ENCODE measurements around the gene FGFBP3. TPM values are rescaled to one million over a fixed set of nuclear protein-coding genes. Genes with fewer than 3 reads are reported as not detected.

Gene FGFBP3
- total RNA-seq, 1 experiment from 2014 or later, result 1.2 TPM

DNA sequence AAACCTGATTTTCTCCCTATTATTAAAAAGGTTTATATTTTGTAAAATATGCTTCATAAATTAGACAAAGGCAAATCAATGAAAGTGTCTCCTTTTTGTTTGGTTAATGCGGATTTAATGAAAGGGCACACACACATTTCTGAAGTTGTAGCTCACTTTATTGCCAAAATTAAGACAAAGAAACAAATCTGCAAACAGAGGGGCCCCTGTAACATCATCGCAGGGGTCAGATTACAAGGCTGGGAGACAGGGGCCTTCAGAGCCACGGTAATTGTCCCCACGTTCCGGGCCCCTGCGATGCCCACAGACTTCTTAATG lies 22.4 kb downstream of the FGFBP3 start:
- RAD21 ChIA-PET (ENCODE audit: low non-redundant PET in 1 of 2, low total read pairs in 2 of 2, uncharacterized antibody in 2 of 2, unreplicated experiment in 2 of 2), result no interaction called here
- intact Hi-C loops (cut with micrococcal nuclease), result no loop called here
- H3K9me2 ChIP-seq (ENCODE audit: insufficient read depth), result no peaks in the 10 kb centered on the region
- H4K20me1 ChIP-seq (ENCODE audit: insufficient read depth), result no peaks in the 10 kb centered on the region
- no peak overlapping the region for H2AFZ ChIP-seq (ENCODE audit: low read depth, low read length, poor library complexity, severe bottlenecking)
- no peaks in the 10 kb centered on the region for H3K9me3 ChIP-seq (ENCODE audit: control insufficient read depth in 1 of 2, insufficient read depth in 1 of 2, low read depth in 1 of 2, low read length in 2 of 2)
- H3K36me3 ChIP-seq (ENCODE audit: control insufficient read depth in 1 of 2, insufficient read depth in 2 of 2, low read length in 2 of 2), result no peaks in the 10 kb centered on the region
- no peak for ATAC-seq
- no peak overlapping the region for H3K4me3 ChIP-seq (replicated peaks in 1 of 2; ENCODE audit: low read depth in 1 of 2, low read length in 2 of 2)
- DNase-seq (ENCODE audit: low read depth, low spot score), result no peak
- no peaks in the 10 kb centered on the region for H3K79me2 ChIP-seq (ENCODE audit: insufficient read depth, low read length)
- CTCF ChIA-PET, result no interaction called here
- POLR2A ChIA-PET, result no interaction called here
- H3K27me3 ChIP-seq (ENCODE audit: insufficient read depth, low read length), result no peaks in the 10 kb centered on the region
- H3K4me1 ChIP-seq (ENCODE audit: control insufficient read depth in 1 of 2, insufficient read depth in 2 of 2, low read length in 2 of 2), result peaks cover 8 to 9% of the 10 kb centered on the region in 2 experiments; a peak in 3 of 4 replicates
- H3K27ac ChIP-seq (ENCODE audit: low read depth, low read length), result no peak overlapping the region
- H3K9ac ChIP-seq (ENCODE audit: low read length), result no peak overlapping the region
- no TSS peak for BruUV-seq (replicated peaks)
- no peak overlapping the region for H3K4me2 ChIP-seq (ENCODE audit: low read length)
- TF ChIP-seq RAD21 (IDR thresholded peaks at IDR 0.05; ENCODE audit: low read depth) (no peak), SP1 (IDR thresholded peaks at IDR 0.05; ENCODE audit: low read depth) (no peak), EZH2 (IDR thresholded peaks at IDR 0.05) (no peak), ZFX (IDR thresholded peaks at IDR 0.05) (no peak), SIN3A (IDR thresholded peaks at IDR 0.05; ENCODE audit: low read depth) (no peak), CBX3 (IDR thresholded peaks at IDR 0.05; ENCODE audit: low read depth) (no peak), ELF1 (IDR thresholded peaks at IDR 0.05; ENCODE audit: borderline replicate concordance, low read depth) (no peak), POLR2AphosphoS5 (IDR thresholded peaks at IDR 0.05; ENCODE audit: low read depth, low read length) (no peak), EZH2phosphoT487 (IDR thresholded peaks at IDR 0.05; ENCODE audit: borderline replicate concordance) (no peak), SRF (IDR thresholded peaks at IDR 0.05; ENCODE audit: low read depth) (no peak), EGR1 (IDR thresholded peaks at IDR 0.05; ENCODE audit: low read depth) (no peak), JUND (IDR thresholded peaks at IDR 0.05) (no peak), YY1 (IDR thresholded peaks at IDR 0.05; ENCODE audit: extremely low read depth, insufficient replicate concordance, low read depth, low read length) (no peak), POLR2A (IDR thresholded peaks at IDR 0.05; ENCODE audit: borderline replicate concordance, extremely low read depth, insufficient read depth, insufficient read length) (no peak)
- TF ChIP-seq, protein P1, sequence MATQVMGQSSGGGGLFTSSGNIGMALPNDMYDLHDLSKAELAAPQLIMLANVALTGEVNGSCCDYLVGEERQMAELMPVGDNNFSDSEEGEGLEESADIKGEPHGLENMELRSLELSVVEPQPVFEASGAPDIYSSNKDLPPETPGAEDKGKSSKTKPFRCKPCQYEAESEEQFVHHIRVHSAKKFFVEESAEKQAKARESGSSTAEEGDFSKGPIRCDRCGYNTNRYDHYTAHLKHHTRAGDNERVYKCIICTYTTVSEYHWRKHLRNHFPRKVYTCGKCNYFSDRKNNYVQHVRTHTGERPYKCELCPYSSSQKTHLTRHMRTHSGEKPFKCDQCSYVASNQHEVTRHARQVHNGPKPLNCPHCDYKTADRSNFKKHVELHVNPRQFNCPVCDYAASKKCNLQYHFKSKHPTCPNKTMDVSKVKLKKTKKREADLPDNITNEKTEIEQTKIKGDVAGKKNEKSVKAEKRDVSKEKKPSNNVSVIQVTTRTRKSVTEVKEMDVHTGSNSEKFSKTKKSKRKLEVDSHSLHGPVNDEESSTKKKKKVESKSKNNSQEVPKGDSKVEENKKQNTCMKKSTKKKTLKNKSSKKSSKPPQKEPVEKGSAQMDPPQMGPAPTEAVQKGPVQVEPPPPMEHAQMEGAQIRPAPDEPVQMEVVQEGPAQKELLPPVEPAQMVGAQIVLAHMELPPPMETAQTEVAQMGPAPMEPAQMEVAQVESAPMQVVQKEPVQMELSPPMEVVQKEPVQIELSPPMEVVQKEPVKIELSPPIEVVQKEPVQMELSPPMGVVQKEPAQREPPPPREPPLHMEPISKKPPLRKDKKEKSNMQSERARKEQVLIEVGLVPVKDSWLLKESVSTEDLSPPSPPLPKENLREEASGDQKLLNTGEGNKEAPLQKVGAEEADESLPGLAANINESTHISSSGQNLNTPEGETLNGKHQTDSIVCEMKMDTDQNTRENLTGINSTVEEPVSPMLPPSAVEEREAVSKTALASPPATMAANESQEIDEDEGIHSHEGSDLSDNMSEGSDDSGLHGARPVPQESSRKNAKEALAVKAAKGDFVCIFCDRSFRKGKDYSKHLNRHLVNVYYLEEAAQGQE (IDR thresholded peaks at IDR 0.05; ENCODE audit: low read depth), result no peak
- TF ChIP-seq, protein P2, sequence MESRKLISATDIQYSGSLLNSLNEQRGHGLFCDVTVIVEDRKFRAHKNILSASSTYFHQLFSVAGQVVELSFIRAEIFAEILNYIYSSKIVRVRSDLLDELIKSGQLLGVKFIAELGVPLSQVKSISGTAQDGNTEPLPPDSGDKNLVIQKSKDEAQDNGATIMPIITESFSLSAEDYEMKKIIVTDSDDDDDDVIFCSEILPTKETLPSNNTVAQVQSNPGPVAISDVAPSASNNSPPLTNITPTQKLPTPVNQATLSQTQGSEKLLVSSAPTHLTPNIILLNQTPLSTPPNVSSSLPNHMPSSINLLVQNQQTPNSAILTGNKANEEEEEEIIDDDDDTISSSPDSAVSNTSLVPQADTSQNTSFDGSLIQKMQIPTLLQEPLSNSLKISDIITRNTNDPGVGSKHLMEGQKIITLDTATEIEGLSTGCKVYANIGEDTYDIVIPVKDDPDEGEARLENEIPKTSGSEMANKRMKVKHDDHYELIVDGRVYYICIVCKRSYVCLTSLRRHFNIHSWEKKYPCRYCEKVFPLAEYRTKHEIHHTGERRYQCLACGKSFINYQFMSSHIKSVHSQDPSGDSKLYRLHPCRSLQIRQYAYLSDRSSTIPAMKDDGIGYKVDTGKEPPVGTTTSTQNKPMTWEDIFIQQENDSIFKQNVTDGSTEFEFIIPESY (IDR thresholded peaks at IDR 0.05; ENCODE audit: extremely low read depth, insufficient replicate concordance, low read length), result no peak
- TF ChIP-seq, protein P3, sequence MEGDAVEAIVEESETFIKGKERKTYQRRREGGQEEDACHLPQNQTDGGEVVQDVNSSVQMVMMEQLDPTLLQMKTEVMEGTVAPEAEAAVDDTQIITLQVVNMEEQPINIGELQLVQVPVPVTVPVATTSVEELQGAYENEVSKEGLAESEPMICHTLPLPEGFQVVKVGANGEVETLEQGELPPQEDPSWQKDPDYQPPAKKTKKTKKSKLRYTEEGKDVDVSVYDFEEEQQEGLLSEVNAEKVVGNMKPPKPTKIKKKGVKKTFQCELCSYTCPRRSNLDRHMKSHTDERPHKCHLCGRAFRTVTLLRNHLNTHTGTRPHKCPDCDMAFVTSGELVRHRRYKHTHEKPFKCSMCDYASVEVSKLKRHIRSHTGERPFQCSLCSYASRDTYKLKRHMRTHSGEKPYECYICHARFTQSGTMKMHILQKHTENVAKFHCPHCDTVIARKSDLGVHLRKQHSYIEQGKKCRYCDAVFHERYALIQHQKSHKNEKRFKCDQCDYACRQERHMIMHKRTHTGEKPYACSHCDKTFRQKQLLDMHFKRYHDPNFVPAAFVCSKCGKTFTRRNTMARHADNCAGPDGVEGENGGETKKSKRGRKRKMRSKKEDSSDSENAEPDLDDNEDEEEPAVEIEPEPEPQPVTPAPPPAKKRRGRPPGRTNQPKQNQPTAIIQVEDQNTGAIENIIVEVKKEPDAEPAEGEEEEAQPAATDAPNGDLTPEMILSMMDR (IDR thresholded peaks at IDR 0.05 in 2 of 3, conservative IDR thresholded peaks at IDR 0.05 in 1 of 3; ENCODE audit: borderline replicate concordance in 1 of 3, insufficient read depth in 1 of 3, low read depth in 2 of 3, low read length in 2 of 3), result no peak
- TF ChIP-seq, protein P4, sequence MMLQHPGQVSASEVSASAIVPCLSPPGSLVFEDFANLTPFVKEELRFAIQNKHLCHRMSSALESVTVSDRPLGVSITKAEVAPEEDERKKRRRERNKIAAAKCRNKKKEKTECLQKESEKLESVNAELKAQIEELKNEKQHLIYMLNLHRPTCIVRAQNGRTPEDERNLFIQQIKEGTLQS (IDR thresholded peaks at IDR 0.05), result no peak
- TF ChIP-seq, protein P5, sequence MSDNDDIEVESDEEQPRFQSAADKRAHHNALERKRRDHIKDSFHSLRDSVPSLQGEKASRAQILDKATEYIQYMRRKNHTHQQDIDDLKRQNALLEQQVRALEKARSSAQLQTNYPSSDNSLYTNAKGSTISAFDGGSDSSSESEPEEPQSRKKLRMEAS (IDR thresholded peaks at IDR 0.05), result no peak

Measured in HCT116 (cell line).